Measurements from ENCODE around the gene TNKS2. TPM values are rescaled to one million over a fixed set of nuclear protein-coding genes. Genes with fewer than 3 reads are reported as not detected.

The TNKS2 gene
- total and polyA plus RNA-seq, 2 of the 13 experiments (the other 11 are each of a cell fraction or from before 2014, with no cell fraction given), result 15.2 to 19.4 TPM

DNA sequence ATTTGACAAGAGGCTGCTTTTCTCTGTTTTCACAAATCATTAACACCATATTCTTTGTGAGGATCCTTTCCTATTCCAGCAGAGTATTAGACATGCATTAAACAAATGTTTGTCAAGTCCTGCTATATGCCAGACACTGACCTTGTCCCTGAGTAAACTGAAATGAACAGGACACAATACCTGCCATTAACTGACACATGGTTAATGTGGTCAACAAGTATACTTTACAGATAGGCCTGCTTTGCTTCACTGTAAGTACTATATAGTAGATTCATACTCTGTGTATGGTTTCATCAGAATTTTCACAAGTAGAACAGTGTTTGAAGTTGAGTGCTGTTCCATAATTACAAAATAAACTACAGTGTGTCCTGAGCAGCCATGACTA is 5.9 kb downstream of the TNKS2 start (continued):
- TF ChIP-seq, protein P1, sequence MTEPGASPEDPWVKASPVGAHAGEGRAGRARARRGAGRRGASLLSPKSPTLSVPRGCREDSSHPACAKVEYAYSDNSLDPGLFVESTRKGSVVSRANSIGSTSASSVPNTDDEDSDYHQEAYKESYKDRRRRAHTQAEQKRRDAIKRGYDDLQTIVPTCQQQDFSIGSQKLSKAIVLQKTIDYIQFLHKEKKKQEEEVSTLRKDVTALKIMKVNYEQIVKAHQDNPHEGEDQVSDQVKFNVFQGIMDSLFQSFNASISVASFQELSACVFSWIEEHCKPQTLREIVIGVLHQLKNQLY (CRISPR knock-in tag; IDR thresholded peaks at IDR 0.05), result no peak
- TF ChIP-seq, protein P2, sequence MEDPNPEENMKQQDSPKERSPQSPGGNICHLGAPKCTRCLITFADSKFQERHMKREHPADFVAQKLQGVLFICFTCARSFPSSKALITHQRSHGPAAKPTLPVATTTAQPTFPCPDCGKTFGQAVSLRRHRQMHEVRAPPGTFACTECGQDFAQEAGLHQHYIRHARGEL (CRISPR knock-in tag; IDR thresholded peaks at IDR 0.05), result no peak
- TF ChIP-seq, protein P3, sequence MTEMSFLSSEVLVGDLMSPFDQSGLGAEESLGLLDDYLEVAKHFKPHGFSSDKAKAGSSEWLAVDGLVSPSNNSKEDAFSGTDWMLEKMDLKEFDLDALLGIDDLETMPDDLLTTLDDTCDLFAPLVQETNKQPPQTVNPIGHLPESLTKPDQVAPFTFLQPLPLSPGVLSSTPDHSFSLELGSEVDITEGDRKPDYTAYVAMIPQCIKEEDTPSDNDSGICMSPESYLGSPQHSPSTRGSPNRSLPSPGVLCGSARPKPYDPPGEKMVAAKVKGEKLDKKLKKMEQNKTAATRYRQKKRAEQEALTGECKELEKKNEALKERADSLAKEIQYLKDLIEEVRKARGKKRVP (CRISPR knock-in tag; IDR thresholded peaks at IDR 0.05), result peak in 1 of 2 experiments; percentile 80; a peak in 1 of 4 replicates
- TF ChIP-seq, protein P4, sequence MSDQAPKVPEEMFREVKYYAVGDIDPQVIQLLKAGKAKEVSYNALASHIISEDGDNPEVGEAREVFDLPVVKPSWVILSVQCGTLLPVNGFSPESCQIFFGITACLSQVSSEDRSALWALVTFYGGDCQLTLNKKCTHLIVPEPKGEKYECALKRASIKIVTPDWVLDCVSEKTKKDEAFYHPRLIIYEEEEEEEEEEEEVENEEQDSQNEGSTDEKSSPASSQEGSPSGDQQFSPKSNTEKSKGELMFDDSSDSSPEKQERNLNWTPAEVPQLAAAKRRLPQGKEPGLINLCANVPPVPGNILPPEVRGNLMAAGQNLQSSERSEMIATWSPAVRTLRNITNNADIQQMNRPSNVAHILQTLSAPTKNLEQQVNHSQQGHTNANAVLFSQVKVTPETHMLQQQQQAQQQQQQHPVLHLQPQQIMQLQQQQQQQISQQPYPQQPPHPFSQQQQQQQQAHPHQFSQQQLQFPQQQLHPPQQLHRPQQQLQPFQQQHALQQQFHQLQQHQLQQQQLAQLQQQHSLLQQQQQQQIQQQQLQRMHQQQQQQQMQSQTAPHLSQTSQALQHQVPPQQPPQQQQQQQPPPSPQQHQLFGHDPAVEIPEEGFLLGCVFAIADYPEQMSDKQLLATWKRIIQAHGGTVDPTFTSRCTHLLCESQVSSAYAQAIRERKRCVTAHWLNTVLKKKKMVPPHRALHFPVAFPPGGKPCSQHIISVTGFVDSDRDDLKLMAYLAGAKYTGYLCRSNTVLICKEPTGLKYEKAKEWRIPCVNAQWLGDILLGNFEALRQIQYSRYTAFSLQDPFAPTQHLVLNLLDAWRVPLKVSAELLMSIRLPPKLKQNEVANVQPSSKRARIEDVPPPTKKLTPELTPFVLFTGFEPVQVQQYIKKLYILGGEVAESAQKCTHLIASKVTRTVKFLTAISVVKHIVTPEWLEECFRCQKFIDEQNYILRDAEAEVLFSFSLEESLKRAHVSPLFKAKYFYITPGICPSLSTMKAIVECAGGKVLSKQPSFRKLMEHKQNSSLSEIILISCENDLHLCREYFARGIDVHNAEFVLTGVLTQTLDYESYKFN (CRISPR knock-in tag; conservative IDR thresholded peaks at IDR 0.05), result peak; percentile 61
- TF ChIP-seq ZNF749 (CRISPR knock-in tag; IDR thresholded peaks at IDR 0.05; ENCODE audit: borderline replicate concordance) (no peak), ZBTB8A (CRISPR knock-in tag; IDR thresholded peaks at IDR 0.05; ENCODE audit: borderline replicate concordance, low read depth) (no peak), ZKSCAN8 (CRISPR knock-in tag; IDR thresholded peaks at IDR 0.05; ENCODE audit: borderline replicate concordance) (no peak), HHEX (CRISPR knock-in tag; IDR thresholded peaks at IDR 0.05) (no peak), ZNF33A (CRISPR knock-in tag; IDR thresholded peaks at IDR 0.05; ENCODE audit: borderline replicate concordance) (no peak), ZNF10 (CRISPR knock-in tag; IDR thresholded peaks at IDR 0.05; ENCODE audit: borderline replicate concordance, low read depth) (no peak), ZNF296 (CRISPR knock-in tag; conservative IDR thresholded peaks at IDR 0.05) (no peak), CBX1 (IDR thresholded peaks at IDR 0.05; ENCODE audit: low read depth) (no peak)
- TF ChIP-seq, protein P5, sequence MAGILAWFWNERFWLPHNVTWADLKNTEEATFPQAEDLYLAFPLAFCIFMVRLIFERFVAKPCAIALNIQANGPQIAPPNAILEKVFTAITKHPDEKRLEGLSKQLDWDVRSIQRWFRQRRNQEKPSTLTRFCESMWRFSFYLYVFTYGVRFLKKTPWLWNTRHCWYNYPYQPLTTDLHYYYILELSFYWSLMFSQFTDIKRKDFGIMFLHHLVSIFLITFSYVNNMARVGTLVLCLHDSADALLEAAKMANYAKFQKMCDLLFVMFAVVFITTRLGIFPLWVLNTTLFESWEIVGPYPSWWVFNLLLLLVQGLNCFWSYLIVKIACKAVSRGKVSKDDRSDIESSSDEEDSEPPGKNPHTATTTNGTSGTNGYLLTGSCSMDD (CRISPR knock-in tag; IDR thresholded peaks at IDR 0.05), result no peak
- TF ChIP-seq, protein P6, sequence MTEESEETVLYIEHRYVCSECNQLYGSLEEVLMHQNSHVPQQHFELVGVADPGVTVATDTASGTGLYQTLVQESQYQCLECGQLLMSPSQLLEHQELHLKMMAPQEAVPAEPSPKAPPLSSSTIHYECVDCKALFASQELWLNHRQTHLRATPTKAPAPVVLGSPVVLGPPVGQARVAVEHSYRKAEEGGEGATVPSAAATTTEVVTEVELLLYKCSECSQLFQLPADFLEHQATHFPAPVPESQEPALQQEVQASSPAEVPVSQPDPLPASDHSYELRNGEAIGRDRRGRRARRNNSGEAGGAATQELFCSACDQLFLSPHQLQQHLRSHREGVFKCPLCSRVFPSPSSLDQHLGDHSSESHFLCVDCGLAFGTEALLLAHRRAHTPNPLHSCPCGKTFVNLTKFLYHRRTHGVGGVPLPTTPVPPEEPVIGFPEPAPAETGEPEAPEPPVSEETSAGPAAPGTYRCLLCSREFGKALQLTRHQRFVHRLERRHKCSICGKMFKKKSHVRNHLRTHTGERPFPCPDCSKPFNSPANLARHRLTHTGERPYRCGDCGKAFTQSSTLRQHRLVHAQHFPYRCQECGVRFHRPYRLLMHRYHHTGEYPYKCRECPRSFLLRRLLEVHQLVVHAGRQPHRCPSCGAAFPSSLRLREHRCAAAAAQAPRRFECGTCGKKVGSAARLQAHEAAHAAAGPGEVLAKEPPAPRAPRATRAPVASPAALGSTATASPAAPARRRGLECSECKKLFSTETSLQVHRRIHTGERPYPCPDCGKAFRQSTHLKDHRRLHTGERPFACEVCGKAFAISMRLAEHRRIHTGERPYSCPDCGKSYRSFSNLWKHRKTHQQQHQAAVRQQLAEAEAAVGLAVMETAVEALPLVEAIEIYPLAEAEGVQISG (CRISPR knock-in tag; IDR thresholded peaks at IDR 0.05), result no peak
- TF ChIP-seq, protein P7, sequence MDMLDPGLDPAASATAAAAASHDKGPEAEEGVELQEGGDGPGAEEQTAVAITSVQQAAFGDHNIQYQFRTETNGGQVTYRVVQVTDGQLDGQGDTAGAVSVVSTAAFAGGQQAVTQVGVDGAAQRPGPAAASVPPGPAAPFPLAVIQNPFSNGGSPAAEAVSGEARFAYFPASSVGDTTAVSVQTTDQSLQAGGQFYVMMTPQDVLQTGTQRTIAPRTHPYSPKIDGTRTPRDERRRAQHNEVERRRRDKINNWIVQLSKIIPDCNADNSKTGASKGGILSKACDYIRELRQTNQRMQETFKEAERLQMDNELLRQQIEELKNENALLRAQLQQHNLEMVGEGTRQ (IDR thresholded peaks at IDR 0.05; ENCODE audit: low read depth, low read length), result no peak
- TF ChIP-seq, protein P7 (CRISPR knock-in tag; IDR thresholded peaks at IDR 0.05; ENCODE audit: borderline replicate concordance), result no peak
- TF ChIP-seq, protein P8, sequence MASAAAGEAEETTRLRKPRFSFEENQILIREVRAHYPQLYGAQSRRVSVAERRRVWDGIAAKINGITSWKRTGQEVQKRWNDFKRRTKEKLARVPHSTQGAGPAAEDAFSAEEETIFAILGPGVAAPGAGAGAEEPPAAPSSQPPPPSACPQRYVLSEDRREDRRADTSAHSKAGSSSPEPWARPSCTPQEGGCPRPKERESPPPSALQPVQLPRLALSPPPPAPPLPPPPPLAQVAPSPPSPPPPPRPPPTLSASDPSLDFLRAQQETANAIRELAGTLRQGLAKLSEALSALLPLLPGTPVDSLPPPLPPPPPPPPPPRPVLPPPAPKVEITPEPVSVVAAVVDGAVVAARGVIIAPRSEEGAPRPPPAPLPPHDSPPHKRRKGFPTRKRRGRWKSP (CRISPR knock-in tag; IDR thresholded peaks at IDR 0.05), result no peak
